ENCODE results near the gene SHROOM2. TPM values are rescaled to one million over a fixed set of nuclear protein-coding genes. Genes with fewer than 3 reads are reported as not detected.

SHROOM2 gene
- total and polyA plus RNA-seq, 2 donors (not counting 1 experiment from before 2014, with no cell fraction given): under 0.01 to 6.3 TPM

- H3K4me1 ChIP-seq (ENCODE audit: control insufficient read depth, extremely low read depth, insufficient read depth, low read length): no peaks in the 10 kb centered on the region
- H3K27me3 ChIP-seq (ENCODE audit: control insufficient read depth, insufficient read depth, low read length): no peaks in the 10 kb centered on the region
- peak in 1 of 2 donors; percentile 73 for DNase-seq (ENCODE audit: low read depth in 2 of 2)
- no peak overlapping the region for H3K4me2 ChIP-seq (ENCODE audit: extremely low read depth, insufficient read depth, low read length)
- no peak overlapping the region for H2AFZ ChIP-seq (ENCODE audit: low read length)
- no peaks in the 10 kb centered on the region for H3K36me3 ChIP-seq (ENCODE audit: control insufficient read depth, insufficient read depth, low read length)
- no peak for TF ChIP-seq CTCF (conservative IDR thresholded peaks at IDR 0.05 in 1 of 2, IDR thresholded peaks at IDR 0.05 in 1 of 2; ENCODE audit: low read depth in 1 of 2, low read length in 2 of 2)
- TF ChIP-seq EZH2 (IDR thresholded peaks at IDR 0.05; ENCODE audit: low read length, missing control alignments): no peak
- no peaks in the 10 kb centered on the region for H3K79me2 ChIP-seq (ENCODE audit: control insufficient read depth, insufficient read depth, low read length)
- no peak overlapping the region for H3K27ac ChIP-seq (ENCODE audit: insufficient read depth, low read length)
- no peak overlapping the region for H3K9ac ChIP-seq (ENCODE audit: insufficient read depth, low read length)
- H4K20me1 ChIP-seq (ENCODE audit: control insufficient read depth, extremely low read depth, insufficient read depth, low read length): no peaks in the 10 kb centered on the region
- H3K4me3 ChIP-seq (replicated peaks in 1 of 4; ENCODE audit: control extremely low read depth in 1 of 4, insufficient read depth in 1 of 4, low read depth in 3 of 4, low read length in 4 of 4): no peak overlapping the region
- H3K9me3 ChIP-seq (ENCODE audit: control insufficient read depth, insufficient read depth, low read depth, low read length): no peaks in the 10 kb centered on the region
Measured at GRCh38 chrX:9867753-9868152, 81.5 kb downstream of the SHROOM2 start.

- no peak overlapping the region for H3K4me2 ChIP-seq (ENCODE audit: extremely low read depth, insufficient read depth, low read length)
- H2AFZ ChIP-seq (ENCODE audit: low read length): no peak overlapping the region
- H3K36me3 ChIP-seq (ENCODE audit: control insufficient read depth, insufficient read depth, low read length): no peaks in the 10 kb centered on the region
- no peak overlapping the region for H3K27ac ChIP-seq (ENCODE audit: insufficient read depth, low read length)
- H3K9me3 ChIP-seq (ENCODE audit: control insufficient read depth, insufficient read depth, low read depth, low read length): no peaks in the 10 kb centered on the region
- H3K4me1 ChIP-seq (ENCODE audit: control insufficient read depth, extremely low read depth, insufficient read depth, low read length): no peaks in the 10 kb centered on the region
- no peaks in the 10 kb centered on the region for H4K20me1 ChIP-seq (ENCODE audit: control insufficient read depth, extremely low read depth, insufficient read depth, low read length)
- TF ChIP-seq EZH2 (IDR thresholded peaks at IDR 0.05; ENCODE audit: low read length, missing control alignments): no peak
- no peak for TF ChIP-seq CTCF (conservative IDR thresholded peaks at IDR 0.05 in 1 of 2, IDR thresholded peaks at IDR 0.05 in 1 of 2; ENCODE audit: low read depth in 1 of 2, low read length in 2 of 2)
- H3K4me3 ChIP-seq (replicated peaks in 1 of 4; ENCODE audit: control extremely low read depth in 1 of 4, insufficient read depth in 1 of 4, low read depth in 3 of 4, low read length in 4 of 4): no peak overlapping the region
- DNase-seq (ENCODE audit: low read depth in 2 of 2): peak in 1 of 2 donors; percentile 80
- no peak overlapping the region for H3K9ac ChIP-seq (ENCODE audit: insufficient read depth, low read length)
- H3K79me2 ChIP-seq (ENCODE audit: control insufficient read depth, insufficient read depth, low read length): no peaks in the 10 kb centered on the region
- no peaks in the 10 kb centered on the region for H3K27me3 ChIP-seq (ENCODE audit: control insufficient read depth, insufficient read depth, low read length)
Measured at GRCh38 chrX:9871701-9872268, 85.6 kb downstream of the SHROOM2 start.

GRCh38 chrX:9873360-9873759 is 87.1 kb downstream of the SHROOM2 start:
- Histone ChIP-seq H3K27me3 (ENCODE audit: control insufficient read depth, insufficient read depth, low read length) (no peaks in the 10 kb centered on the region), H4K20me1 (ENCODE audit: control insufficient read depth, extremely low read depth, insufficient read depth, low read length) (no peaks in the 10 kb centered on the region)
- no peak for DNase-seq (ENCODE audit: low read depth in 2 of 2)

More at GRCh38 chrX:9873360-9873759, 87.1 kb downstream of the SHROOM2 start:
- Histone ChIP-seq H3K9ac (ENCODE audit: insufficient read depth, low read length) (no peak overlapping the region), H3K79me2 (ENCODE audit: control insufficient read depth, insufficient read depth, low read length) (no peaks in the 10 kb centered on the region), H2AFZ (ENCODE audit: low read length) (no peak overlapping the region), H3K4me1 (ENCODE audit: control insufficient read depth, extremely low read depth, insufficient read depth, low read length) (no peaks in the 10 kb centered on the region), H3K4me3 (replicated peaks in 1 of 4; ENCODE audit: control extremely low read depth in 1 of 4, insufficient read depth in 1 of 4, low read depth in 3 of 4, low read length in 4 of 4) (no peak overlapping the region), H3K4me2 (ENCODE audit: extremely low read depth, insufficient read depth, low read length) (no peak overlapping the region), H3K27ac (ENCODE audit: insufficient read depth, low read length) (no peak overlapping the region), H3K9me3 (ENCODE audit: control insufficient read depth, insufficient read depth, low read depth, low read length) (no peaks in the 10 kb centered on the region), H3K36me3 (ENCODE audit: control insufficient read depth, insufficient read depth, low read length) (no peaks in the 10 kb centered on the region)
- no peak for TF ChIP-seq EZH2 (IDR thresholded peaks at IDR 0.05; ENCODE audit: low read length, missing control alignments)
- no peak for TF ChIP-seq CTCF (conservative IDR thresholded peaks at IDR 0.05 in 1 of 2, IDR thresholded peaks at IDR 0.05 in 1 of 2; ENCODE audit: low read depth in 1 of 2, low read length in 2 of 2)
